GM19397 (cell line): Measurements from ENCODE around the gene MORN1.

Experiments
- ATAC-seq: cut with Tn5 transposase; IDR thresholded peaks from one replicate; pipeline ENCODE4 v1.9.1; 2021; ENCODE audit warnings: mild to moderate bottlenecking, moderate library complexity; ENCODE audit not compliant: unreplicated experiment

MORN1 gene

DNA sequence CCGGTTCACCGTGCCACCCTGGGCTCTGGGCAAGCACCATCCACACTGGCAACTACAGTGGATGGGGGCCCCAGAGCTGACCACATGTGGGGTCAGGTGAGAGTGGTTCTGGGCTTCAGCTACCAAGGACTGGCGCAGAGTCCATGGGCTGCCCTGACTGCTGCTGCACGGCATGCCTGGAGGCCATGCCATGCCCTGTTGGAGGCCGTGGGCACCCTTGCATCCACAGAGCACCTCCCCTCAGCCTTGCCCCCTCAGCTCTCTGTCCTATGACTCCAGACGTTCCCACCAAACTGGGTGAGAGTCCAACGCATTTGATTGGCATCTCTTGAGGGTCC is 15.5 kb downstream of the MORN1 start:
- ATAC-seq = no peak

DNA sequence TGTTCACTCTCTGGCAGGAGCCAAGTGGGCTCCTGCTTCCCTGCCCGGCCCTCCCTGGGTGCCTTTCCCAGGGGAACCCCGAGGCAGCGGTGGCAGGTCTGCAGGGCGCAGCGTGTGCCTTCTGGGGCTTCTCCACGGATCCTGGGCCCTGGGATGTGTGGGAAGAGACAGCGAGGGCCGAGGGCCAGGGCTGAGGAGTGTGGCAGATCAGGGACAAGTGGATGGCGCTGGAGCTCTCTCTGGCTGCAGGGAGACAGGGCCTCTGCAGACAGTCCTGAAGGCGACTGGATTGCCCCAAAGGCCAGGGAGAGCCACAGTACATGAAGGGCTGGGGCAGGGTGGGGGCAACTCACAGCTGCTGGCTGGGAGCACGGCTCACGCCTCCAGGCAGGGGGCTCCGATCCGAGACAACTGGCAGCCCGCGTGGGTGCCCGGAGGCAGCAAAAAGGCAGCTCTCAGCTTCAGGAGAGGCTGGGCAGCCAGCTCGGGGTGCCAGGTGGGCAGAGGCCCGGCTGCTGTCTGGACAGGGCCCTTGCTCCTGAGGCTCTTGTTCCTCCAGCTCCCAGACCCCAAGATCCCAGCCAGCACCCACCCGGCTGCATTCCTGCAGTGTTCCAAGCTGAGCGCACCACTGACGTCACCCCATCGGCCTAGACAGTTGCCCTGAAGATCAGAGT is 16.0 kb downstream of the MORN1 start:
- ATAC-seq = no peak

DNA sequence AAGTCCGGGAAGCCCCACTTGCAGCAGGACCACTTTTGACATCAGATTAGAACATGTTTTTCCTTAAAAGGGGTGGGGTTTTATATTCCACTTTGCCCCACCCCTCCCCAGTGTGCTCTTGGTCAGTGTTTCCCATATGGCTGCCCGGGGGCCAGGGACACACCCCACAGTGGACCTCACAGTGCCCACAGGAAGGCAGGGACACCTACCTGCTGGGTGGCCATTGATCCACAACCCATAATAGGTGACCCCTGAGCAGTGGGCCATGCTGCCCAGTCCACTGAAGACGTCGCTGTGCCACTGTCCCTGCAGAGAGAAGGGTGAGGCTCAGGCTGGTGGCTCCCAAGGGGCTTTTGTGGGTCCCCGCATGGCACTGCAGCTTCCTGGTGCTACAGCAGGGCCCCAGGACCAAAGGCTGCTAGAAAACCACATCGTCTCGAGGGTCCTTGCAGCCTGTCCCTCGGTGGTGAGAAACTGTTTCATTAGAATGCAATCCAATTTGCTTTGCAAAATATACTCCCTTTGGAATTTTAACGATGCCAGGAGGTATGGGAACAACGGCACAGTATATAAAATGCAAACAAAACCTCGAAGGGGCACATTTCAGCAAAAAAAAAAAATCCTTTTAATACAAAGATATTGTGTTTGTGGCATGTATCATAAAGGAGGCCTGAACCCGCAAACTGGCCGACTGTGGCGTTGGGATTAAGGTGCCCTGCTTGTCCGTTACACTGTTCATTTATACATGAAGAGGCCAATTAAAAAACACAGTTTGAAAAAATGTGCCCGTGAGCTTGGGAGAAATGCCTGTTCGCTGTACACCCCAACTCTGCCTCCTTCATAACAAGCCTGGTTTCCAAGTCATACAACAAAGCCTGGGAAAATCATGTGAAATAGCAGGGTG is 16.9 kb downstream of the MORN1 start:
- no peak for ATAC-seq

DNA sequence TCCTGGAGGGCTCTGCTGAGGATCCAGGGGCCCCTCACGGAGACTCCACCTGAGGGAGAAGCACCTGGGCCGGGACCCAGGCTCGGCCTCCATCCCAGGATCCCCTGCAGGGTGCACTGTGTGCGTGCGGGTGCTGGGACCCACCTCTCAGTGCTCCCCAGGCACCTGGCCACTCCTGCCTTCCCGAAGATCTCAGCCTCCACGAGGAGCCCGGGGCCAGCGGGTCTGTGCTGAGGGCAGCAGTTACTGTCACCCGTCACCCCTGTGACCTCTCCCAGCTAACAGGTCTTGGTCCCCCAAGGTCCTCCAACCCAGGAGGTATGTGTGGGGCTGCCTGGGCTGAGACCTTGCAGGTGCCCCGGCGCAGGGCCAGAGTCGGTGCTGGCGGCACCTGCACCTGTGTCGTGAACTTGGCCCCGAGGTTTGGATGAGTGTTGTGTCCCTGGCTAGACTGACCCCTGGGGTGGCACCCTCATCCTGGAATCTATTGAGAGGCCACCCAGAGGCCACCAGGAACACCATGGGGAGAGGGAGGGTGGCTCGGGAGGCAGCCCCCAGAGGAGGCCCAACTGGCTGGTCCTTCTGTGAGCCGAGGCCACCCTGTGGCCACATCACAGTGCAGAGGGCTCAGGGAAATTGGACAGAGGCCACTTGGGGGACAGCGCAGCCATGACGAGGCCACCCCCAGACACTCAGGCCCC is 17.7 kb downstream of the MORN1 start:
- no peak for ATAC-seq

DNA sequence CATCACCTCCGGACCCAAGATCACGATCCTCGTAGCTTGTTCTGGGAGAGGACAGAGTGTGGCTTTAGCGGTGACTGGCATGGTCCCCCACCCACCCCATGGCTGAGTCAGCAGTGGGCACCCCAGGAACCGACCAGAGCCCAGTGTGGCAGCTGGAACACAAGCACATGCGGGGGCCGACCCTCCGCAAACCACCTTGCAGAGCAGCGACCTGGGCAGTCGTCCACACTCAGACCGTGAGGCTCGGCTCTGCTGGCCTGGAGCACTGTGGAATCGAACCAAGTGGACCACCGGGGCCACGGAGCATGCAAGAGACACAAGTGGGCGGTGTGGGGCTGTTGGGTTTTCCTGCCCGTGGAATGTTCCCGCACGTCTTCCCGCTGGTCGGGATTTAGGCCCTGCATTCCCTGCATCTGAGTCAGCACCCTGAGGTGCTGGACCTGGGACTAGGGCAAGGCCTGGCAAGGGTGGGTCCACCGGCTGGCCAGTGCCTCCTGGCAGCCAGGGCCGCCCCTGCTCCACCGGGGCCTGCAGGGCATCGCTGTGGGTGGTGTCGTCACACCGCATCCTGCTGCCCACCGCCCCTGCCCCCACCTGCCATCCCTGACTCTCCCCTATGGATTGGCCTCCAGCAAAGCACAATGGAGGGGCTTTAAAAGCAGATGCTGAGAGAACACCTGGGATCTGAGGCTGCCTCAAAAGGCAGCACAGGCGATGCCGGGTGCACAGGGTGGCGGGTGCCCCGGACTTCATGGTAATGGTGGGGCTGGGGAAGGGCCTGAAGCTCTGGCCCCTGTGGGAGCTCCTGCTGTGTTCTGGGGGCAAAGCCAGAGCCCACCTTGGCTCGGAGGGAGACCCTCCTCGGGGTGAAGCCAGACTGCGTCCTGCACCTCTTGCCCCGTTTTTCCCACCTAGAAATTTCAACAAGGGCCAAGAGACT is 18.5 kb downstream of the MORN1 start:
- no peak for ATAC-seq

DNA sequence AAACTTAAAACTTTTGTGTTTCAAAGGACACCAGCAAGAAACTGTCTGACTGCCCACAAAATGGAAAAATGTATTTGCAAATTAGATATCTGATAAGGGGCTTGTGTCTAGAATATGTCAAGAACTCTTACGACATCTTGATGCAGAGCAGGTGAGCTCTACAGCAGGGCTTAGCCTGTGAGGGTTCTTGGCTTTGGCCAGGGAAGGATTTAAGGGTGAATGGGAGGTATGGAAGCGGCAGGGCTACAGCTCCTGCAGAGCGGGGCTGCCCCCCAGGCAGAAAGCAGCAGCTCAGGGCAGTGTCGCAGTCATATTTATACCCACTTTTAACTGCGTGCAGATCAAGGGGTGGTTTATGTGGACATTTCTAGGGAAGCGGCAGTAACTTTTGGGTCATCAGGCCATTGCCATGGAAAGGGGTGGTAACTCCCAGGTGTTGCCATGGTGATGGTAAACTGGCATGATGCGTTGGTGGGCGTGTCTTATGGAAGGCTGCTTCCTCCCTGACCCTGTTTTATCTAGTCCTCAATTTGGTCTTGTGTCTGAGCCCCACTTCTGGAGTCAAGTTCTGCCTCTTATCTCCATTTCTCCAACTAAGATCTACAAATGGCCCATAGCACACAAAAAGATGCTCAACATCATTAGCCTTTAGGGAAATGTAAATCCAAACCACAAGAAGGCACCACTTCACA is 23.2 kb downstream of the MORN1 start:
- ATAC-seq = no peak

DNA sequence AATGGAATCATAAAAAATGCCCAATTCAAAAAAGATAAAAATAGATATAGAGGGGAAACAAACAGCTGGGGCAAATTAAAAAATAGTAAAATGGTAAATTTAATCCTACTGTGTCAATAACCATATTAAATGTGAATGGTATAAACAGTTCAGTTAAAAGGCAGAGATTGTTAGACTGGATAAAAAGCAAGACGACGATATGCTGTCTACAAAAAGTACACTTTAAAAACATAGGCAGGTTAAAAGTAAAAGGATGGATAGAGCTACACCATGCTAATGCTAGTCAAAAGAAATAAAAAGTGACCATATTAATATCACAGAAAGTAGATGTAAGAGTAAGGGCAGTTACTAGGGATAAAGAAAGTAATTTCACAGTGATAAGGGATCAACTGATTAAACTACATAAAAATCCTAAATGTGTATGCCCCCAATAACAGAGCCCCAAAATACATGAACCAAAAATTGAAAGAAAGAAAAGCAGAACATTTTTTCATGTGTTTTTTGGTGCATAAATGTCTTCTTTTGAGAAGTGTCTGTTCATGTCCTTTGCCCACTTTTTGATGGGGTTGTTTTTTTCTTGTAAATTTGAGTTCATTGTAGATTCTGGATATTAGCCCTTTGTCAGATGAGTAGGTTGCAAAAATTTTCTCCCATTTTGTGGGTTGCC is 27.4 kb downstream of the MORN1 start:
- ATAC-seq = no peak

DNA sequence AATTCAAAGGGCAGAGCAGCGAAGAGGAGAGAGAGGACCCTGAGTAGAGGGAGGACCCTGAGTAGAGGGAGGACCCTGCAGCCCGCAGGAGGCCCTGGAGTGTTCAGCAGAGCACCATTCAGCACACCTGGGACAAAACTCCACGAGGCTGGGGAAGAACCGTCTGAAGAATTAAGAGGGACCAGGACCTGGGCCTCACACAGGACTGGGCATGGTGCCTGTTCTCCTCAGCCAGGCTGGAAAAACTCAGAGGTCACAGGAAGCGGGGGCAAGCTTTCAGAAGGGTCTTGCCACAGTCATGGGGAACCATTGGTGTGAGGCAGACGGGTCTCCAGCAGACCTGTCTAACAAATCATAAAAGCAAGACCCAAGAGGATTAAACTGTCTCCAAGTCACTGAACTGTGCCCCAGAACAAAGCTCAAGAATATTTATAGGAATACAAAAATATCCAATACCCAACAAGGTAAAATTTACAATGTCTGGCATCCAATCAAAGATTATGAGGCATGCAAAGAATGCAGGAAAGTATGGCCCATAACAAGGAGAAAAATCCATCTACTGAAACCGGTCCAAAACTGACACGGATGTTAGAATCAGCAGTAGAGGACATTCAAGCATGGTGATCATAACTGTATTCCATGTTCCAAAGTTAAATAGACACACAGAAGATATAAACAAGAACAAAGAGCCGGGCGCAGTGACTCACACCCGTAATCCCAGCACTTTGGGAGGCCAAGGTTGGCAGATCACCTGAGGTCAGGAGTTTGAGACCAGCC is 30.6 kb downstream of the MORN1 start:
- no peak for ATAC-seq

DNA sequence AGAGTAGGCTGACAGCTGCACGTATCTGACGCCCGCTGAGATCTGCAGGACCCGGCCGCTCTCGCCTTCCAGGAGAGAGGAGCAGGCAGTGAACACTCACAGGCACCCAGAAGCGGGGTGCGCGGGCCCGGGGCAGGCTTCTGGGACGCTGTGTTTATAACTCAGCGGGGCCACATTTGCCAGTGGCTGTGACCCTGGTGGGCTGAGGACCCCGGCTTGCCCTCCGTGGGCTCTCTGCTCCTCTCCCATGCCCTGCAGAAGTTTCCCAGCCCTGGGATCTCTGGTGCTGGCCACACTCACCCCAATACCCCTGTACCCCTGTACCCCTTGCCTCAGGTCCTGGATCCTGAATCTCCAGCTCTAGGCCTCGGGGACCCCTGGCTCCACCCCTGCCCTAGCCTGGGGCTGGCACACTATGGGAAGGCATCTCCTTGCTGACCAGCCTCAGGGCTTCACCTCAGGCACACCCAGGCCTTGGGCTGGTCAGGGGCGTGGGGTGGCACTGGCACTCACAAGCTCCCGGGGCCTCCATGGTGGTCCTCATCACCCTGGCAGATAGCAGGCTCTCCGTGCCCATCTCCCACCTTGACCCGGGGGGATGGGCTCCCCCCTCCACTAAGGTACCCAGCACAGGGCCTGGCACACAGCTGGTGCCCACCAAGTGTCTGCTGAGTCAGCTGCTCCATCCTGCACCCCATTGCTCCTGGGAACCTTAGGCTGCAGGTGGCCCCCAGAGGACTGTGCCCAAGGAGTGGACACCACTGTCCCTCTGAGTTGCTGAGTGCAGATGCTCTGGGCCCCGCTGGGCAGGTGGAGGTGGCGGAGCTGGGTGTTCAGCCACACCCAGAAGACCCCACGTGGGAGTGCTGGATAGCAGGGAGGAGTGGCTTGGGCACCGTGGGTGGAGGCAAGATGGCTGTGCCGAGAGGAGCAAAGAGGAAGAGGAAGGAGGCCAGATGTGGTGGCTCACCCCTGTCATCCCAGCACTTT is 32.4 kb downstream of the MORN1 start:
- no peak for ATAC-seq

DNA sequence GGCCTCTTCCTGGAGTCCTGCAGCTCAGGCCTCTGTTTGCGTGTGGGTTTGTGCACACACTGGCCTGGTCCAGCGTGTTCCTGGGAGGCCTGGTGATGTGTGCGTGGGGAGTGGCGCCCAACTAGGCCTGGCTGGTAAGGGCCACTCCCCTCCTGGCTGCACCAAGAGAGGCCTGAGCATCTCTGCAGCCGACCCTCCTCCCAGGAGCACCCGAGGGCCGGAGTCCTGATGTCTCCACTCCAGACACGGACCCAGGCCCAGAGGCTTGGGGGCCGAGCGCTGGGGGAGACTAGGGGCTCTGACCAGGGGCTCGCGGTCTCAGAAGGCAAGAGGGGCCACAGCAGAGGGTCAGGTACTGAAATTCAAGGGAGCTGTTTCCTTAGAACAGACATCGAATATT is 33.3 kb downstream of the MORN1 start:
- no peak for ATAC-seq

DNA sequence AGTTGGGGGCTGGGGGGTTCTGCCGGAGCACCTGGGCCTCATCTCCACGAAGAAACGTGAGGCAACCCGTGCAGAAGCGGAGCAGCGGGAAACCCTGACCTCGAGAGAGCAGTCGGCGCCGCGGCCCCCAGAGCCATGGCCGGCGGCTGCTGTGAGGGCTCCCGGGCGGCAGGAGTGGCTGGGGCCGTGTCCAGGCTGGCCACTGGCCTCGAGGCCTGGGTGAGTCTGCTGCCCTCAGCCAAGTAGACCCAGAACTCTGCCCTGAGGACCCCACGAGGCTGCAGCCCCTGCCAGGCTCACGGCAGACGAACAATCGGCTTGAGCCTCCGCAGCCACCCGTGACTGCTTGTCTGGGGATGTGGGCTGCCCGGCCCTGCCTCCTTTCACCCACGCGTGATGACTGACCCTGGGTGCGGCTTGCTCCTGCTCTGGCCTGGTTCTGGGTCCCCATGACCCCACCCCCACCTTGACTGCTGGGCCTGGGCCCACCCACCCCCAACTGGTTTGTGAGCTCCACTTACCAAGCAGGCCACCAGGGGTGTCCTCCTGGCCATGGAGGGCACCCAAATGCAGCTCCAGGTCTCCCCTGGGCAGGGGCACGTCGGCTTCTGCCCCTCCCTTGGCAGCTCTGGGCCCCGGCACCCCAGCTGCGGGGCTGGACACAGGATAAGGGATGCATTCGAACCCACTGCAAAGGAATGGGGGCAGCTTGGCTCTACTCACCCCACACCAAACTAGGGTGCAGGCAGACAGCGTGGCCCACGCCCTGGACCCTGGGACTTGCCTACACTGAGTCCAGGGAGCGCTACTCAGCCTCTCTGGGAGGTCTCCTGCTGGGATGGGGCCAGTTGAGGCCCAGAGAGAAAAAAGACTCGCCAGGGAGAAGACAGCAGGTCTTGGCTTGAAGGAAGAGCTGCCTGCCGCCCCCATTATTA is 34.2 kb downstream of the MORN1 start:
- no peak for ATAC-seq

DNA sequence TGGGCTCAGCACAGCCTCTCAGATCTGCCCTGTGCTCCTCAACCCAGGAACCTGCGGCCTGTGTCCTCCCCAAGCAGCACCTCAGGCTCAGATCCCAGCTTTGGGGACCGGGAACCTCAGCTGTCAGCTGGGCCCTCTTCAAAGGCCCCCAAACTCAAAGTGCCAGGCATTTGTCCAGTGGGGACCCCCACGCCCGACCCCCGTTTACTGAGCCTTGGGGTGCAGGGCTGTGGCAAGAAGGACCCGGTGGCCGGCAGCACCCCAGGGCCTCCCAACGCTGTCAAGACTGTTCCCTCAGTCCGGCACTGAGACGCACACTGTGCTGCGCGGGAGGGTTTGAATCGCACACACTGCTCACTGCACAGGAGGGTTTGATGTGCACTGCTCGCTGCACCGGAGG is 35.0 kb downstream of the MORN1 start:
- no peak for ATAC-seq

DNA sequence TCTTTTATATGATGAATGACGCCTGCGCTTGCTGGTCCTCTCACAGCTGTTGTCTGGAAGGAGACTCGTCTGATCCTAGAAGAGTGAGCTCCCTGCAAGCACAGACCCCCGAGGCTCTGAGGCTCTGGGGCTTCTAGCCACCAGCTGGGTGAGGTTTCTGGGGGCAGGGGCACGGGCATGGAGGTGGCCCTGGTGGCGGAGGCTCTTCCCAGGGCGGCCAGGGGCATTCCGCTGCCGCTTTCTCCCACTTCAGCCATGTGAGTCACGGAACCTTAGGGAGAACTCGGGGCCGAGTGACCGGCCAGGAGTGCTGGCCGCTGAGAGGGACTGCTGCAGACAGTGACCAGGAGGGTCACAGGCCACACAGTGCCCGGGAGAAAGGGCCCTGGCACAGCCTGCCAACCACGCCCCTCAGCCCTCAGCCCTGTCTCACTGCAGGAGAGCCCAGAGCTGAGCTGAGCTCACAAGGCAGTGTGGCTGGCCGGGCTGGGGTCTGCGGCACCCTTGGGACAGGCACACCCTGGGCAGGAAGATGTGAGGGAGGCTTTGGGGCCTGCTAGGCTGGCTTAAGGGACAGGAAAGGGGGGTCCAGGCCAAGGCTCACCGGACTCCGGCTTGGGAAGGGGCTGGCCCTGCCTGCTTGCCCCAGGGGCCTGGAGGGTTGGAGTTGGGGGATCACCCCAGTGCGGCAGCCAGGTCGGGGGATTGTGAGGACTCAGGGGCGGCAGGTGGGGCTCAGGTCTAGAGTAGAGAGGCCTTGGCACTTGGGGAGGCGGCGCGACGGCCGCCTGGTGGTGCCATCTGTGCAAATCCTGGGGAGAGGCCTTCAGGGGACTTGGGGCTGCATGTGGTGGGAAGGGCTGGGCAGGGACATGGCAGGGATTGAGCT is 35.7 kb downstream of the MORN1 start:
- no peak for ATAC-seq

DNA sequence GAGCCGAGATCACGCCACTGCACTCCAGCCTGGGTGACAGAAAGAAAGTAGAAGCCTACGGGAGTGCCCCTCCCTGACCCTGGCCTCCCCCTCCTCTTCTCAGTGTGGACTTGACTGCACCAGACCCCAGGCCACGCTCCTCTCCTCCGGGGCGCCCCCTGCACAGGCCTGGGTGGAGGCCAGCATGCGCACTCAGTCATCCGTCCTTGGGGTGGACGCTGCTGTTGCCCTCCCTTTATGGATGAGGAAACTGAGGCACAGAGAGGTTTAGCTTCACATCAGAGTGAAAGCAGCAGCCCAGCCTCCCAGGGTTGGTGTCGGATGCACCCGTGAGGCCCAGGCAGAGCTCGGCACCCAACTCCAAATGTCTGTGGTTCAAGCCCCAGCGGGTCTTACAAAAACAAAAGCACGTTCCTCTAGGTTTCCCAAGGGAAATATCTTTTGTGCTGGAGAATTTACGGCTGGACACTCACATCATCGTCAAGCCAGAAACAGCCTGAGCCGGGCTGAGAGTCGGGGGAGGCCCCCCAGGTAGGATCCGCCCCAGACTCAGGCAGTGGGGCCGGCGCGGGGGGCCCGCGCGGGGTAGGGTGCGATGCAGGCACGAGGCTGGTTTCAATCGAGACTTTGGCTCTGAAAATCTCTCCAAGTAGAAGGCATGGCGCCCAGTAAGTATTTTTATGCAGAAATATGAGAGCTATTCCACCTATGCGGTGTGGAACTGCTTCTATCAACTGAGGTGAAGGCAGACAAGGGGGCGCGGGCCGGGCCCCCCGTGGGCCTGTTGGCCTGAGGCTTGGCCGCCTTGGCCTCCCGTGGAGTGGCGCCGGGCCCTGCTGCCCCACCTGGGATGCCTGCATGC is 36.6 kb downstream of the MORN1 start:
- ATAC-seq = no peak
